NOMO-1 treated with dmso at 0.1 percent for 144 hours (cell line): ENCODE results near the gene RELN.
"Not testable (repeated sequence)": the region's sequence is repeated elsewhere in the genome, so short reads cannot be mapped to it uniquely, and the experiment has no call there.

Experiments
- DNase-seq: peaks from one replicate; lab custom pipeline; 2025; ENCODE audit not compliant: unreplicated experiment; lab: John Stamatoyannopoulos, UW

The RELN gene

GRCh38 chr7:103905997-103906396, 83.5 kb downstream of the RELN start:
- DNase-seq = no peak

- DNase-seq = no peak
Observed at GRCh38 chr7:103902917-103903316, 86.5 kb downstream of the RELN start.

- DNase-seq = not testable (repeated sequence)
Observed at GRCh38 chr7:103896826-103897225, 92.6 kb downstream of the RELN start.

- DNase-seq = no peak
Observed at GRCh38 chr7:103894656-103895596, 94.5 kb downstream of the RELN start.

- DNase-seq = no peak
Observed at GRCh38 chr7:103893350-103893749, 96.1 kb downstream of the RELN start.

GRCh38 chr7:103889451-103889850, 100.0 kb downstream of the RELN start:
- no peak for DNase-seq

GRCh38 chr7:103888603-103889153, 100.8 kb downstream of the RELN start:
- no peak for DNase-seq

GRCh38 chr7:103887853-103888602, 101.4 kb downstream of the RELN start:
- DNase-seq = no peak

GRCh38 chr7:103887050-103887449, 102.4 kb downstream of the RELN start:
- no peak for DNase-seq

GRCh38 chr7:103879928-103880600, 109.4 kb downstream of the RELN start:
- no peak for DNase-seq

- no peak for DNase-seq
Observed at GRCh38 chr7:103879411-103879810, 110.0 kb downstream of the RELN start.

- no peak for DNase-seq
Observed at GRCh38 chr7:103877565-103877964, 111.9 kb downstream of the RELN start.

GRCh38 chr7:103875718-103876117, 113.7 kb downstream of the RELN start:
- no peak for DNase-seq

- no peak for DNase-seq
Observed at GRCh38 chr7:103871473-103871872, 118.0 kb downstream of the RELN start.

- no peak for DNase-seq
Observed at GRCh38 chr7:103870664-103871063, 118.8 kb downstream of the RELN start.

- DNase-seq = no peak
Observed at GRCh38 chr7:103867874-103868273, 121.6 kb downstream of the RELN start.

GRCh38 chr7:103866919-103867318, 122.5 kb downstream of the RELN start:
- DNase-seq = no peak

- DNase-seq = no peak
Observed at GRCh38 chr7:103865442-103865841, 124.0 kb downstream of the RELN start.

- DNase-seq = no peak
Observed at GRCh38 chr7:103862302-103863035, 127.0 kb downstream of the RELN start.

GRCh38 chr7:103859709-103860108, 129.7 kb downstream of the RELN start:
- DNase-seq = no peak

GRCh38 chr7:103857435-103857834, 132.0 kb downstream of the RELN start:
- no peak for DNase-seq
